Activated T-cell treated with anti-CD3 and anti-CD28 coated beads, Interleukin-2, amount 50 U/mL, for 4 hours (primary cell): ENCODE results near the gene CYP4F22. TPM values are rescaled to one million over a fixed set of nuclear protein-coding genes. Genes with fewer than 3 reads are reported as not detected.

ENCODE experiments used
- ATAC-seq, 2 donors: fragments of 200-7000 bp; cut with Tn5 transposase; one replicate each; pipeline ENCODE4 v1.10.0; 2021
- DNase-seq: peaks from one replicate; pipeline ENCODE4 v3.0.0-alpha.2; 2020
- H3K27me3 Mint-ChIP-seq: one replicate; pipeline ENCODE4 v1.8.0; 2021; ENCODE audit warnings: low read depth, mixed read lengths
- H3K36me3 Mint-ChIP-seq: one replicate; pipeline ENCODE4 v1.8.0; 2022; ENCODE audit warnings: mixed read lengths; ENCODE audit not compliant: insufficient read depth
- H3K4me1 Mint-ChIP-seq: one replicate; pipeline ENCODE4 v1.8.0; 2021; ENCODE audit warnings: low read depth, mixed read lengths
- H3K4me3 Mint-ChIP-seq: one replicate; pipeline ENCODE4 v1.8.0; 2021; ENCODE audit warnings: mild to moderate bottlenecking, moderate library complexity, mixed read lengths
- H3K9me3 Mint-ChIP-seq: one replicate; pipeline ENCODE4 v1.8.0; 2021; ENCODE audit warnings: mixed read lengths
- total RNA-seq, 3 donors: library from RNA; stranded (reverse); gene quantifications; one replicate each; pipeline ENCODE4 v1.2.1, GENCODE V29; 2021

The CYP4F22 gene
- total RNA-seq, 3 donors from 2014 or later, result 0.57 to 0.82 (median 0.78) TPM

- no peak for ATAC-seq
- Mint-ChIP-seq H3K4me1 (no peaks in the 10 kb centered on the region), H3K4me3 (no peak overlapping the region), H3K36me3 (no peaks in the 10 kb centered on the region), H3K9me3 (no peaks in the 10 kb centered on the region), H3K27me3 (peaks cover 40% of the 10 kb centered on the region)
- DNase-seq, result no peak
Observed at GRCh38 chr19:15562145-15562544, 53.8 kb downstream of the CYP4F22 start.

- DNase-seq (no peak), ATAC-seq (no peak)
- H3K4me1 Mint-ChIP-seq, result no peaks in the 10 kb centered on the region
- H3K4me3 Mint-ChIP-seq, result no peak overlapping the region
- no peaks in the 10 kb centered on the region for H3K36me3 Mint-ChIP-seq
- peaks cover 40% of the 10 kb centered on the region for H3K27me3 Mint-ChIP-seq
- H3K9me3 Mint-ChIP-seq, result no peaks in the 10 kb centered on the region
Observed at GRCh38 chr19:15562861-15563260, 54.5 kb downstream of the CYP4F22 start.

GRCh38 chr19:15563325-15563794 is 55.0 kb downstream of the CYP4F22 start:
- DNase-seq, result no peak
- peaks cover 42% of the 10 kb centered on the region for H3K27me3 Mint-ChIP-seq
- H3K4me1 Mint-ChIP-seq, result no peaks in the 10 kb centered on the region
- no peaks in the 10 kb centered on the region for H3K9me3 Mint-ChIP-seq
- H3K36me3 Mint-ChIP-seq, result no peaks in the 10 kb centered on the region
- H3K4me3 Mint-ChIP-seq, result no peak overlapping the region
- ATAC-seq, result no peak

GRCh38 chr19:15563931-15564330 is 55.6 kb downstream of the CYP4F22 start:
- ATAC-seq, result no peak
- Mint-ChIP-seq H3K36me3 (no peaks in the 10 kb centered on the region), H3K4me3 (no peak overlapping the region), H3K4me1 (no peaks in the 10 kb centered on the region), H3K9me3 (no peaks in the 10 kb centered on the region), H3K27me3 (peaks cover 43% of the 10 kb centered on the region)
- no peak for DNase-seq

- ATAC-seq (no peak), DNase-seq (no peak)
- H3K36me3 Mint-ChIP-seq, result no peaks in the 10 kb centered on the region
- no peaks in the 10 kb centered on the region for H3K4me1 Mint-ChIP-seq
- peaks cover 46% of the 10 kb centered on the region for H3K27me3 Mint-ChIP-seq
- no peak overlapping the region for H3K4me3 Mint-ChIP-seq
- no peaks in the 10 kb centered on the region for H3K9me3 Mint-ChIP-seq
Observed at GRCh38 chr19:15564534-15565168, 56.3 kb downstream of the CYP4F22 start.

- Mint-ChIP-seq H3K36me3 (no peaks in the 10 kb centered on the region), H3K4me1 (no peaks in the 10 kb centered on the region), H3K4me3 (no peak overlapping the region), H3K9me3 (no peaks in the 10 kb centered on the region), H3K27me3 (peaks cover 42% of the 10 kb centered on the region)
- DNase-seq, result no peak
- ATAC-seq, result no peak
Observed at GRCh38 chr19:15570420-15570819, 62.1 kb downstream of the CYP4F22 start.

GRCh38 chr19:15575406-15575805 is 67.1 kb downstream of the CYP4F22 start:
- DNase-seq, result no peak
- no peaks in the 10 kb centered on the region for H3K4me1 Mint-ChIP-seq
- no peaks in the 10 kb centered on the region for H3K9me3 Mint-ChIP-seq
- H3K4me3 Mint-ChIP-seq, result no peak overlapping the region
- ATAC-seq, result no peak
- peaks cover 18% of the 10 kb centered on the region for H3K27me3 Mint-ChIP-seq
- no peaks in the 10 kb centered on the region for H3K36me3 Mint-ChIP-seq

- no peak for DNase-seq
- ATAC-seq, result no peak
- Mint-ChIP-seq H3K36me3 (no peaks in the 10 kb centered on the region), H3K4me1 (no peaks in the 10 kb centered on the region), H3K27me3 (peaks cover 16% of the 10 kb centered on the region), H3K9me3 (no peaks in the 10 kb centered on the region), H3K4me3 (no peak overlapping the region)
Observed at GRCh38 chr19:15576526-15577156, 68.3 kb downstream of the CYP4F22 start.

GRCh38 chr19:15577184-15577771 is 69.0 kb downstream of the CYP4F22 start:
- Mint-ChIP-seq H3K27me3 (peaks cover 13% of the 10 kb centered on the region), H3K4me3 (no peak overlapping the region), H3K4me1 (no peaks in the 10 kb centered on the region), H3K36me3 (no peaks in the 10 kb centered on the region), H3K9me3 (no peaks in the 10 kb centered on the region)
- ATAC-seq (no peak), DNase-seq (no peak)

- no peak overlapping the region for H3K4me3 Mint-ChIP-seq
- peaks cover 18% of the 10 kb centered on the region for H3K27me3 Mint-ChIP-seq
- ATAC-seq (no peak), DNase-seq (no peak)
- no peaks in the 10 kb centered on the region for H3K9me3 Mint-ChIP-seq
- H3K4me1 Mint-ChIP-seq, result no peaks in the 10 kb centered on the region
- no peaks in the 10 kb centered on the region for H3K36me3 Mint-ChIP-seq
Observed at GRCh38 chr19:15583346-15583745, 75.0 kb downstream of the CYP4F22 start.

- Mint-ChIP-seq H3K9me3 (no peaks in the 10 kb centered on the region), H3K4me3 (peak overlapping the region; percentile 54), H3K27me3 (peaks cover 21% of the 10 kb centered on the region), H3K36me3 (no peaks in the 10 kb centered on the region), H3K4me1 (no peaks in the 10 kb centered on the region)
- no peak for DNase-seq
- ATAC-seq, result no peak
Observed at GRCh38 chr19:15584095-15584494, 75.8 kb downstream of the CYP4F22 start.

- peak; percentile 86 for DNase-seq
- H3K36me3 Mint-ChIP-seq, result no peaks in the 10 kb centered on the region
- H3K9me3 Mint-ChIP-seq, result no peaks in the 10 kb centered on the region
- peak; percentile 96 to 97 for ATAC-seq
- peak overlapping the region; percentile 54 for H3K4me3 Mint-ChIP-seq
- H3K4me1 Mint-ChIP-seq, result no peaks in the 10 kb centered on the region
- peaks cover 21% of the 10 kb centered on the region for H3K27me3 Mint-ChIP-seq
Observed at GRCh38 chr19:15584541-15585115, 76.3 kb downstream of the CYP4F22 start.

GRCh38 chr19:15587663-15588062 is 79.3 kb downstream of the CYP4F22 start:
- Mint-ChIP-seq H3K4me3 (no peak overlapping the region), H3K27me3 (peaks cover 31% of the 10 kb centered on the region), H3K4me1 (no peaks in the 10 kb centered on the region), H3K9me3 (no peaks in the 10 kb centered on the region), H3K36me3 (no peaks in the 10 kb centered on the region)
- ATAC-seq (no peak), DNase-seq (no peak)

- no peak for ATAC-seq
- no peak overlapping the region for H3K4me3 Mint-ChIP-seq
- no peaks in the 10 kb centered on the region for H3K36me3 Mint-ChIP-seq
- H3K27me3 Mint-ChIP-seq, result peaks cover 33% of the 10 kb centered on the region
- no peaks in the 10 kb centered on the region for H3K4me1 Mint-ChIP-seq
- DNase-seq, result no peak
- H3K9me3 Mint-ChIP-seq, result no peaks in the 10 kb centered on the region
Observed at GRCh38 chr19:15588265-15588664, 79.9 kb downstream of the CYP4F22 start.
